SKM-1 treated with dmso at 0.1 percent for 144 hours (cell line): ENCODE data around the gene IL19.
A peak's percentile ranks its signal among the peaks of the same experiment; 100 is the strongest.
"Not testable (repeated sequence)": the region's sequence is repeated elsewhere in the genome, so short reads cannot be mapped to it uniquely, and the experiment has no call there.

Experiments
- DNase-seq: peaks from one replicate; lab custom pipeline; 2025; ENCODE audit not compliant: unreplicated experiment; lab: John Stamatoyannopoulos, UW

Gene IL19

GRCh38 chr1:206739411-206740076 lies 31.0 kb upstream of the IL19 start:
- peak; percentile 84 for DNase-seq

- DNase-seq: no peak
These were observed 29.4 kb upstream of the IL19 start for GRCh38 chr1:206741142-206741701.

DNA sequence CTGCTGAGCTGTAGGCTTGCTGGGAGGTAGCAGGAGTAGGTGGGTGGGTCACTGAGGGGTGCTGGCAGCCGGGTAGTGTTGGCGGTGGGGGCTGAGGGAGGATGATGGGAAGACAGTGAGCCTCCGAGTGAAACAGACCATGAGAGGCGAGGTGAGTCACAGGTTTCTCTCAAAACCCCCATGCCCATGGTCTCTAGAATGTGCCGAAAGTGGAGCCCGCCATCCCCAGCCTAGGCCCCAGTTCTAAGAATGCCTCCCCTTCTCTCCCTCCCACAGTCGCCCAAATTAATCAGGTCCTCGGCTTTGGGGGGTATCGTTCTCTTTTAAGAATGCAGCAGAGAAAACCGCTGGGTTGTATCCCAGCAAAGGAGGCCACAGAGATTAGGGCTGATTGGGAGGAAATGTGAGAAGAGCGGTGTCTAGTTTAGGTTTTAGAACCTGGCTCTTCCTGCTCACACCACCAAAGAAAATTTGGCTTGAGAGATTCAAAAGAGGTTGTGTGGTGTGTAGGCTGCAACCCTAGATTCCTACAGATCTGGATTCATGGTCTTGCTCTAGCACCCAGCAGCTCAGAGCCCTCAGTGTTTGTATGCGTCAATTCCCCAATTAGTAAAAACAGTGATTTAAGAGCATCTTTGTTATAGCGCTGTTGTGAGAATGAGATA lies 27.7 kb upstream of the IL19 start:
- DNase-seq: no peak

- DNase-seq: no peak
These were observed 25.9 kb upstream of the IL19 start for GRCh38 chr1:206744683-206745082.

DNA sequence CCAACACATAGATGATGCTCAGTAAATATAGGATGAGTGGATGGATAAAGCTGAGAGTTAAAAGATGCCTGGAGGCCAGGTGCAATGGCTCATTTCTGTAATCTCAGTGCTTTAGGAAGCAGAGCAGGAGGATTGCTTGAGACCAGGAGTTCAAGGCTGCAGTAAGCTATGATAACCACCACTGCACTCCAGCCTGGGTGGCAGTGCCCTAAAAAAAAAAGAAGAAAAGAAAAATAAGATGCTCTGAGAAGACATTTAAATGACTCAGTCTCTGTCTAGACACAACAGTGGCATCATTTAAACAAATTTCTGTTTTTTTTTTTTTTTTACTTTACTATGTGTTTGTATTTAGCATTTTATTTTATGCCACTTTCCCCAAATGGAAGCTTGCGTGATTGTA lies 25.3 kb upstream of the IL19 start:
- no peak for DNase-seq

DNA sequence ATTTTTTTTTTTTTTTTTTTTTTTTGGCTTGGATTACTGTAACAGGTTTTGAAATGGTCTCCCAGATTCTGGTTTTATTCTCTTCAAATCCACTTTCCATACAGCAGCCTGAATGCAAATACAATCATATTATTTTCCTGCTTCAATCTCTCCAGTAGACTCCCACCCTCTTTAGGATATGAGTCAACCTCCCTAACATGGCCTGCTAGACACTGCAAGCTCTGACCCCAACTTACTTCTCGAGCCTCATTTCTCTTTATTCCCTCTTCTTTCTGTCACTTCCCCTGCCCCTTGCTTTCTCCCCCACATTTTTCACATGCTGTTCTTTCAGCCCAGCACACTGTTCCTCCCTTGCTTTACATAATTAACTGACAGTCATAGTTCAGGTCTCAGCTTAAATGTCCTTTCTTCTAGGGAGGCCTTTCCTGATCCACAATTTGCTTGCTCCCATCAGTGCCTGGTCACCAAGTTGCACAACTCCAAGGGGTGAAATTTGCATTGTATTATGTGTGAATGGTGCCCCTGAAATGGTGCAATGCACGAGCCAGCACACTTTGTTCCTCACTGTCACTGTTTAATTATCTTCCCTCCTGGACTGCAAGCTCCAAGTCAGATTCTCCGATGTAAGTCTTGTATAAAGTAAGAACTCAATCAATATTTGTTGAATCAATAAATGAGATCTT lies 22.1 kb upstream of the IL19 start:
- peak; percentile 75 for DNase-seq

- no peak for DNase-seq
These were observed 18.7 kb upstream of the IL19 start for GRCh38 chr1:206751891-206752290.

- DNase-seq: no peak
These were observed 18.1 kb upstream of the IL19 start for GRCh38 chr1:206752481-206752880.

DNA sequence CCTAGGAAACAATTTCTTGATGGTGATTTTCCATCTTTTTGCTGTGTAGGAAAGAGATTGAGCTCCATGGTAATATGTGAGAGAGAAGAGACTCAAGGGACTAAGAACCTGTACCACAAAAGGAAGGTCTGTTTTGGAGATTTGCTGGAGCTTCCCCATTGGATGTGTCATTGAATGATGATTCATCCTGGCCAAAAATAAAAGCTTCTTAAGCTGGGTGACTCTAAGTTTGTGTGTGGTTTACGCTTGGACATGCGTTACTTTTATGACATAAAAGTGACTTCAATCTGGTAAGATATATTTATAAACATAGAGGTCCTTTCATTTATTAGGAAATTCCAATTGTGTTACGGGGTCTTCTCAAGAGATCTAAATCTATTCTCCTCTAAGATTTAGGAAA lies 17.4 kb upstream of the IL19 start:
- no peak for DNase-seq

- DNase-seq: no peak
These were observed 16.6 kb upstream of the IL19 start for GRCh38 chr1:206754011-206754410.

GRCh38 chr1:206757524-206758266 lies 12.9 kb upstream of the IL19 start:
- peak; percentile 37 for DNase-seq

DNA sequence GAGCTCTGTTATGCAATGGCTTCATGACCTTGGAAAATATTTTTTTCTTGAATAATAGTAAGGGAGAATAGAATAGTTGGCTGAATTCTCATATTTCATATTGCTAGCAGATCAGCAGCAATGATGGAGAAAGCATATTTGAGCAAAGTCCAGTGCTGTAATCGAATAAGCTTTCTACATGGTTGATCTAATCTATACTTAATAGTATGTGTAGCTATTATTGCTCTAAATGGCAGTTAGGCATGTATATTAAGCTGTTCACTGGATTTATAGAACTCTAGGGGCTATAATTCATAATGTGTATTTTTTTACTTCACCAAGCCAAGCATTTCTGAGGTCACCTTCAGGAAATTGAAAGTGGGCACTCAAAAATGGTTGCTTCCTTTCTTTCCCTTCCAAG lies 10.0 kb upstream of the IL19 start:
- no peak for DNase-seq

- DNase-seq: no peak
These were observed 9.3 kb upstream of the IL19 start for GRCh38 chr1:206761159-206761768.

GRCh38 chr1:206762741-206763364 lies 7.7 kb upstream of the IL19 start:
- DNase-seq: not testable (repeated sequence)

- not testable (repeated sequence) for DNase-seq
These were observed 4.8 kb upstream of the IL19 start for GRCh38 chr1:206765771-206766170.

DNA sequence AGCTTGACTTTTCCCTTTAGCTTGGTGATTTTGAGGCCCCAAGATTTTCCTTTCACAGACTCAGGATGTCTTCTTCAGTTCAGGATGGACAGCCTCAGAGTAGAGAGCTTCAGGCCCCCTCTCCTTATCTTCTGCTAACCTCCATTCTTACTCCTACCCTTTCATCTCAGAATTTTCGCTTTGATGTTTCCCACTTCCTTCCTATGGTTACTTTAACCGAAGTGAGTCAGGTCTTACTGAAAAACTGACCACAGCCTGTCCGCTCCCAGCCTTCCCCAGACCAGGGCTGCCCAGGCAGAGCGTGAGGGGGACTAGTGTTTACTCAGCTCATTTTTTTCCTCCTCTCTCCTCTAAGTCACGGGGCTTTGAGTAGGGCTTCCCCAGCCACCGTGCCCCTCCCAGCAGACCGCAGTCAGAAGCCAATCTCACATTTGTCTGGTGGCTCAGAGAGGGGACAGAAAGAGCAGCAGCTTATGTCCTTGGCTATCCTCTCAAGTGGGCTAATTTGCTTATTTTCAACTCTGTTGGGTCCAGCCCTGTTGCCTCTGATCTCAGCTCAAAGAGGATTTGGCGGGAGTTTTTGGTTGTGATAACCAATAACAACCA lies 4.2 kb upstream of the IL19 start:
- DNase-seq: peak; percentile 60

GRCh38 chr1:206768472-206769303 lies 1.9 kb upstream of the IL19 start:
- DNase-seq: no peak

DNA sequence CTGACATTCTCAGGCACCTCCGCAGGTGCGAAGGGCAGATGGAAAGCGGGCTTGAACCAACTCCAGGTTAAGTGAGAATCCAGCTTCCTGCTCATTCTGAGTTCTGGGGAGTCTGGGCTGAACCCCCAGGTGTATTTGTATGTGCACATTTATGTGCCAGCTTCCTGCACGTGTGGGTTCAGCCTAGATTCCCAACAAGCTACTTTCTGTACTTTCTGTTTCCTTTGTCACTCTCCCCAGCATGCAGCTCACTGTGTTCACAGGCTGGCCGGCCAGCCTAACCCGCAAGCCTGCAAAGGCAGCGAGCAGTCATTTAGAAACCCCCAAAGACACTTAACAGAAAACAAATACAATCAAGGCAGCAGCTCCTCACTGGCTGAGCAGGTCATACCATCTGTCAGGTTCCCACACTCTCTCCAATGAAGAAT lies 1.3 kb upstream of the IL19 start:
- no peak for DNase-seq

GRCh38 chr1:206771338-206771692 lies 742 bp downstream of the IL19 start:
- DNase-seq: no peak
